Sigmoid colon (tissue), 4 donors: ENCODE measurements around the gene DCDC1.

Experiments
- EP300 ChIP-seq, 4 donors: sonication (generic); formaldehyde crosslinking; IDR thresholded peaks; one replicate each; pipeline ENCODE4 v1.6.1; 2017; ENCODE audit warnings: antibody characterized with exemption in 4 of 4
- POLR2A ChIP-seq, 2 donors: fragments of 450-650 bp; IDR thresholded peaks; one replicate each; pipeline ENCODE4 v1.6.1; 2016; ENCODE audit warnings: antibody characterized with exemption in 2 of 2, mild to moderate bottlenecking in 2 of 2, moderate library complexity in 2 of 2
- POLR2AphosphoS5 ChIP-seq, 4 donors: sonication (generic); formaldehyde crosslinking; IDR thresholded peaks; one replicate each; pipeline ENCODE4 v1.6.1; 2017; ENCODE audit warnings: antibody characterized with exemption in 4 of 4
- TF ChIP-seq, protein P1 (sequence below), 4 experiments: fragments of 450-650 bp in 3 of 4; fragments of 200-600 bp in 1 of 4; IDR thresholded peaks; one replicate each; pipeline ENCODE4 v1.5.1; 2016 to 2019; ENCODE audit warnings: antibody characterized with exemption in 4 of 4, mild to moderate bottlenecking in 3 of 4, moderate library complexity in 2 of 4

DNA sequence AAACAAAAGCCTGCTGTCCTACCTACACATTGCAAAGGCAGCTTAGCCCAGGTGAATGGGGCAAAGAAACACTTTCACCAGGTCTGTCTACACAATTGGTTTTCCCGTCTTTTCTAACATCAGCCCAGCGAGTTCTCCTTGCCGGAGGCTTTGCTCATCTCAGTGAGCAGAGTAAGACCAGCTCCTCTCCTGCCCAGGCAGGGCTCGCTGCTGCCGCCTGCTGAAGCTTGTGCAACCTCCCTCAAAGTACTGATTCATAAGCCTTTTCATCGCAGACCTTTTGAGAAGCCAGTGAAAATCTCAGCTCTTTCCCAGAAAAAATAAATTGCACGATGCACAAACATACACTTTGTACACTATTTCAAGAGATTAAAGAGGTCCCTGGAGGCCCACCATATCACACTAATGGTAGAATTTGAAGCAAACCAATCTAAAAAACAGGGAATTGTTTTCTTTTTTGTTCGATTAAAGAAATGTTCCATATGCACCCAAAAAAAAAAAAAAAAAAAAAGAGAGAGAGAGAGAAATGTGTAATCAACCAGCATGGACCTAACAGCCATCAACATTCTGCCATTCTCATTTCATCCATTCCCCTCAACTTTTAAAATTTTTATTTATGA lies 455.3 kb downstream of the DCDC1 start:
- TF ChIP-seq POLR2A (IDR thresholded peaks at IDR 0.05) (no peak), POLR2AphosphoS5 (IDR thresholded peaks at IDR 0.05) (no peak), EP300 (IDR thresholded peaks at IDR 0.05) (no peak)
- TF ChIP-seq, protein P1, sequence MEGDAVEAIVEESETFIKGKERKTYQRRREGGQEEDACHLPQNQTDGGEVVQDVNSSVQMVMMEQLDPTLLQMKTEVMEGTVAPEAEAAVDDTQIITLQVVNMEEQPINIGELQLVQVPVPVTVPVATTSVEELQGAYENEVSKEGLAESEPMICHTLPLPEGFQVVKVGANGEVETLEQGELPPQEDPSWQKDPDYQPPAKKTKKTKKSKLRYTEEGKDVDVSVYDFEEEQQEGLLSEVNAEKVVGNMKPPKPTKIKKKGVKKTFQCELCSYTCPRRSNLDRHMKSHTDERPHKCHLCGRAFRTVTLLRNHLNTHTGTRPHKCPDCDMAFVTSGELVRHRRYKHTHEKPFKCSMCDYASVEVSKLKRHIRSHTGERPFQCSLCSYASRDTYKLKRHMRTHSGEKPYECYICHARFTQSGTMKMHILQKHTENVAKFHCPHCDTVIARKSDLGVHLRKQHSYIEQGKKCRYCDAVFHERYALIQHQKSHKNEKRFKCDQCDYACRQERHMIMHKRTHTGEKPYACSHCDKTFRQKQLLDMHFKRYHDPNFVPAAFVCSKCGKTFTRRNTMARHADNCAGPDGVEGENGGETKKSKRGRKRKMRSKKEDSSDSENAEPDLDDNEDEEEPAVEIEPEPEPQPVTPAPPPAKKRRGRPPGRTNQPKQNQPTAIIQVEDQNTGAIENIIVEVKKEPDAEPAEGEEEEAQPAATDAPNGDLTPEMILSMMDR (IDR thresholded peaks at IDR 0.05): peak in 1 of 4 experiments; percentile 35
